Stimulated activated CD4-positive, alpha-beta T cell treated with anti-CD3 and anti-CD28 coated beads, Interleukin-1b, Interleukin-23, amount 100 ng/mL, for 4 hours (primary cell): ENCODE data around the gene TSC22D3.
"Not testable (repeated sequence)": the region's sequence is repeated elsewhere in the genome, so short reads cannot be mapped to it uniquely, and the experiment has no call there.

Experiments used
- DNase-seq, 2 donors: peaks; one replicate each; pipeline ENCODE4 v3.0.0-alpha.2; 2020; ENCODE audit warnings: low read depth in 2 of 2

Gene TSC22D3

GRCh38 chrX:107683124-107683895 is 92.3 kb downstream of the TSC22D3 start:
- no peak for DNase-seq

- DNase-seq = no peak
Observed at GRCh38 chrX:107682256-107682655, 93.3 kb downstream of the TSC22D3 start.

DNA sequence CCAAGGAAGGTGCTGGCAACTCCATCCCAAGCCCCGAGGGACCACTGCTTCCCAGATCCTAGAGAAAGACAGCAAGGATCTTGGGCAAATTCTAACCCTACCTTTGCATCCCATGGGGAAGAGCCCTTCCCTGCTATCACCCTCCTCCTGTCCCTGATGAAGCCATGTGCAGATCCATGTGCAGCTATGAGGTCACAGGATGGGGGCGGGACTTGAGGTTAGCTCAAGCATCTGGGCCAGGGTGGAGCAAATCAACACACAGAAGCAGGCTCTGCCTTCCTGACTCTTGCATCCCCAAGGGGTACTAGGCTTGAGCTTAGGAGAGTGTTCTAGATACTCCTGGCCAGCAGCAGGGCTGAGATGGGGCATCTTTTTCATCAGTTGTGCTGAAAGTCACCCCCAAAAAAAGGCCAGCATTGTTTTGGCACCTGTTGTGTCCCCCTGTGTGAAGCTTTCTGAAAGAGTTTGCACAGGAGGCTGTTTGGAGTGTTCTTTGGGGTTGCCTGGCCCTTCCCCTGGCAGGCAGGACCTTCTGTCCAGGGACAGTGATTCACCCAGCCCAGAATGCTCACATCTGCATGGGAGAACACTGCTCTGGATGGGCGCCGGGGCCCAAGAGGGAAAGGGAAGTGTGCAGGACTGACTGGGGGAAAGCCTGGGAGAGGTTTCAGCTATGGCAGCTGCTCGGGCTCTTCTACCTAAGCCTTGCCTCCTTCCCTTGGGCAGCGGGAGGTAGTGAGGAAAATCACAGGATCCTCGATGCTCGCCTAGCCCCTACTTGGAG is 96.4 kb downstream of the TSC22D3 start:
- peak; percentile 27 to 43 for DNase-seq

GRCh38 chrX:107677909-107678308 is 97.7 kb downstream of the TSC22D3 start:
- no peak for DNase-seq

GRCh38 chrX:107677501-107677901 is 98.1 kb downstream of the TSC22D3 start:
- DNase-seq = no peak

- peak; percentile 10 to 53 for DNase-seq
Observed at GRCh38 chrX:107676559-107677378, 98.8 kb downstream of the TSC22D3 start.

GRCh38 chrX:107675823-107676555 is 99.6 kb downstream of the TSC22D3 start:
- no peak for DNase-seq

GRCh38 chrX:107675365-107675654 is 100.3 kb downstream of the TSC22D3 start:
- DNase-seq = no peak

DNA sequence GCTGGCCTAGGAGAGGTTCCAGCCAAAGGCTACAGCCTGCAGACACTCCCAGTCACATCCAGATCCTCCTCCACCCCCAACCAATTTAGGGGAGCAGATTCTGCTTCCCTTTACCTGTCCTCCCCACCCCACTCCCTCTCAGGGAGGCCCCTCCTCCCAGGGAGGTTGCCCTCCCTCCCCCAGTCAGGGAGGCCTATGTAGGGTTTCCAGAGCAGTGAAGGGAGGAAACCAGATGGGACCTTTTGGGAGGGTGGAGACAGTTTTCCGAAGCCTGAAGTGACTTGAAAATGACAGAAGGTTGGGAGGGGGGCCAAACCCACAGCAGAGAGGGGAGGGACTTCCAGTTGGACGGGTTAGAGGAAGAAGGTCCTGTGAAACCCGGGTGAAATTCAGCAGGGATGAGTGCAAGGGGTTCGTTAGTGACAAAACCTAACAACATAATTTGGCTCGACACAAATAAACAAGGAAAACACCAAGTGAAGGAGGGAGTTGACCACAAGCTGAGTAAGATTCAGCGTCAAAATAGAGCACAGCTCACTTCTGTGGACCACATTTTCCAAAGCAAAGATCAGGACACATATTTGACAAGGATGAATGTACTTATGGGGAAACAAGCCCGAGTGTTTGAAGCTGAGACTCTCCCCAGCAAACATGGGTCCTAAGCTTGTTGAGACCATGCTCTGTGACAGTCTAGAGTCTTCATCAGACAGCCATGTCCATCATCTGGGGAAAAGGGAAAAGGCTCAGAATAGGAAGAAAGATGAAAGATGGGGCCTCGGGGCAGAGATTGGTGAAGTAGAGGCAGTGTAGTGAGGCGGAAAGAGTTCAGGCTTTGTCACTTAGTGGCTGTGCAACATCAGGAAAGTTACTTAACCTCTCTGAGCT is 100.9 kb downstream of the TSC22D3 start:
- DNase-seq = no peak

- peak; percentile 58 to 76 for DNase-seq
Observed at GRCh38 chrX:107673933-107674479, 101.6 kb downstream of the TSC22D3 start.

DNA sequence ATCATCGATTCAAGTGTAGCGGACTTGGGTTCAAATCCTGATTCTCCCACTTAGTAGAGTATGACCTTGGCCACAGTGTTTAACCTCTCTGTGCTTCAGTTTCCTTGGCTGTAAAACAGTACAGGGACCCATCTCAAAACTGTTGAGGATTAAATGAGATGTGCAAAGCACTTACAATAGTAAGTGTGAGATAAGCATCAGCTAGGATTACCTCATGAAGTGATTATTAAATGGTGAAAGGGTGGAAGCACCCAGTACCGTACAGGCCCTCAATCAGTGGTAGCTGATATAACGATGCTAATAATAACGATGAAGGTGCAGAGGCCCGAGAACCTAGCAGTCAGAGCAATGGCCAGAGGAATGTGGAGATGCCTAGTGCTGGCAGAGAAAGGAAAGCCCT is 102.2 kb downstream of the TSC22D3 start:
- DNase-seq = no peak

- DNase-seq = peak; percentile 40 to 59
Observed at GRCh38 chrX:107672955-107673378, 102.6 kb downstream of the TSC22D3 start.

- DNase-seq = not testable (repeated sequence)
Observed at GRCh38 chrX:107671256-107671655, 104.3 kb downstream of the TSC22D3 start.

DNA sequence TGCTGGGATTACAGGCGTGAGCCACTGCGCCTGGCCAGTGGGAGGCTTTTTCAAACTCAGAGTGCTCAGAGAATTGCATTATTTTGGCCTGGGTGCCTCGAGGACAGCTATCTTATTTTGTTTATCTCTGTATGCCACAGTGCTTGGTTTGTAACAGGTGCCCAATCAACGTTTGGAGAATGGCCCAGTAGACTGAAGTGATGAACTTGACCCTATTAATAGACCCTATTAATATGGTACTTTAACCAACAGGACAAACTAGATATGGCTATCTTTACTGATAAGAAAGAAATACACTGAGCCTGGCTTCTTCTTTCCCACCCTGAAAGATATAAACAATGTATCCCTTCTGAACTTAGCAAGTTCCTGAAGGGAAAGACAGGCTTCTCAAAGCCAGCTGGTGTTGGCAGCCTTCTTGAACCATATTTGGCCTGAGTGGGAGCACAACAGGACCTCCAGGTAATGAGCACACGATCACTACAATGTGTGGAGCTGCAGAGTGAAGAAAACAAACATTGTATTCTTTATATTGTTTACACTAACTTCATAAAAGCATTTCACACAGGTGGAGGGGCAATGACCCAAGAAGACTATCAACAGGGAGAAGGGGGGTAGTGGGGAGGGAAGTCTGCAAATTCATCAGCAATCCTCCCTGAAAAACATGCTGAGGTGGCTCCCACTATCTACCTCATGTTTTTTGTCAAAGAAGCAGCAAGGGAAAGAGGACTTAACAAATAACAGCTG is 105.5 kb downstream of the TSC22D3 start:
- DNase-seq = no peak

GRCh38 chrX:107669261-107669660 is 106.3 kb downstream of the TSC22D3 start:
- no peak for DNase-seq

DNA sequence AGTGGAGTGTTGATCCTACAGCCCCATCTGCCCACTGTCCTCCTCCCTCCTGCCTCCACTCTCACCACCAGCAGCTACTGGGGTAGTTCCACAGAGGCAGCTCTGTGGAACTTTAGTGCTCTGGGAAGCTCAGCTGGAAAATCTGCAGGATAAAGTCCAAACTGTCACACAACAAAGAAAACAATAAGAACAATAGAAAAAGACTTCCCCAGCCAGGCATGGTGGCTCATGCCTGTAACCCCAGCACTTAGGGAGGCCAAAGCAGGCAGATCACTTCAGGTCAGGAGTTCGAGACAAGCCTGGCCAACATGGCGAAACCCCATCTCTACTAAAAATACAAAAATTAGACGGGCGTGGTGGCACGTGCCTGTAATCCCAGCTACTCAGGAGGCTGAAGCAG is 106.9 kb downstream of the TSC22D3 start:
- not testable (repeated sequence) for DNase-seq

- no peak for DNase-seq
Observed at GRCh38 chrX:107667426-107667825, 108.2 kb downstream of the TSC22D3 start.

GRCh38 chrX:107666931-107667330 is 108.7 kb downstream of the TSC22D3 start:
- DNase-seq = no peak
